IMR-90 (cell line): ENCODE results near the gene APLN. TPM values are rescaled to one million over a fixed set of nuclear protein-coding genes. Genes with fewer than 3 reads are reported as not detected.

ENCODE experiments used
- ATAC-seq: fragments of 200-7000 bp; cut with Tn5 transposase; 2 replicates; pipeline ENCODE4 v1.9.1; 2020; ENCODE audit warnings: low read depth, mild to moderate bottlenecking, moderate library complexity
- BruUV-seq: library from RNA; stranded (reverse); fragments of 400-500 nt; replicated peaks from 2 replicates; lab custom pipeline; 2021; lab: Mats Ljungman, UMichigan
- CTCF ChIA-PET: fragments of 300-600 bp; formaldehyde crosslinking; extraction: SDS; loops from one replicate; lab custom pipeline; 2021; ENCODE audit warnings: antibody characterized with exemption; lab: Yijun Ruan, JAX
- POLR2A ChIA-PET: fragments of 300-600 bp; sonication (Branson Sonifier 250); formaldehyde crosslinking; loops from one replicate; lab custom pipeline; 2022; ENCODE audit warnings: antibody characterized with exemption; ENCODE audit not compliant: unreplicated experiment; lab: Charles Lee
- DNase-seq: peaks from one replicate; pipeline ENCODE4 v3.0.0; 2013
- H2AFZ ChIP-seq: replicated peaks from 2 replicates; pipeline ENCODE3; 2013; ENCODE audit warnings: low read length, mild to moderate bottlenecking; ENCODE audit not compliant: poor library complexity
- H2AK5ac ChIP-seq: 2 replicates; pipeline ENCODE4 v1.6.1; 2013; ENCODE audit warnings: low read depth, low read length, inconsistent platforms
- H2AK9ac ChIP-seq: replicated peaks from 2 replicates; pipeline ENCODE3; 2013; ENCODE audit warnings: mild to moderate bottlenecking, low read depth, low read length, moderate library complexity; ENCODE audit not compliant: poor library complexity
- H2BK120ac ChIP-seq: 2 replicates; pipeline ENCODE4 v1.6.1; 2013; ENCODE audit warnings: low read depth, low read length, inconsistent platforms
- H2BK15ac ChIP-seq: 3 replicates; pipeline ENCODE4 v1.6.1; 2013; ENCODE audit warnings: low read depth, low read length, inconsistent platforms
- H2BK20ac ChIP-seq: 2 replicates; pipeline ENCODE4 v1.6.1; 2013; ENCODE audit warnings: low read depth, mild to moderate bottlenecking, inconsistent platforms, low read length, moderate library complexity
- H2BK5ac ChIP-seq: 2 replicates; pipeline ENCODE4 v1.6.1; 2013; ENCODE audit warnings: mild to moderate bottlenecking, low read depth, low read length, inconsistent platforms; ENCODE audit not compliant: poor library complexity, severe bottlenecking
- H3K14ac ChIP-seq: replicated peaks from 2 replicates; pipeline ENCODE4 v1.6.1; 2013; ENCODE audit warnings: low read depth, low read length, inconsistent platforms
- H3K18ac ChIP-seq: 2 replicates; pipeline ENCODE4 v1.6.1; 2013; ENCODE audit warnings: low read depth, low read length, control low read depth
- H3K23ac ChIP-seq: 2 replicates; pipeline ENCODE4 v1.6.1; 2013; ENCODE audit warnings: low read depth, low read length, inconsistent platforms
- H3K27ac ChIP-seq: 2 replicates; pipeline ENCODE4 v1.5.1; 2013; ENCODE audit warnings: mild to moderate bottlenecking, control low read depth, low read length; ENCODE audit not compliant: insufficient read depth
- H3K27me3 ChIP-seq: 2 replicates; pipeline ENCODE4 v1.6.1; 2013; ENCODE audit warnings: low read length; ENCODE audit not compliant: control insufficient read depth, insufficient read depth
- H3K36me3 ChIP-seq: 2 replicates; pipeline ENCODE4 v1.6.1; 2013; ENCODE audit warnings: low read length, mixed read lengths; ENCODE audit not compliant: control insufficient read depth, insufficient read depth
- H3K4ac ChIP-seq: 2 replicates; pipeline ENCODE4 v1.6.1; 2013; ENCODE audit warnings: low read depth, low read length, inconsistent platforms
- H3K4me1 ChIP-seq: 2 replicates; pipeline ENCODE4 v1.6.1; 2013; ENCODE audit warnings: low read length, mixed read lengths; ENCODE audit not compliant: control insufficient read depth, insufficient read depth
- H3K4me2 ChIP-seq: 2 replicates; pipeline ENCODE4 v1.6.1; 2013; ENCODE audit warnings: low read depth, mild to moderate bottlenecking, control low read depth, low read length, moderate library complexity
- H3K4me3 ChIP-seq: 2 replicates; pipeline ENCODE4 v1.5.1; 2013; ENCODE audit warnings: low read depth, mild to moderate bottlenecking, control low read depth, low read length, moderate library complexity; ENCODE audit not compliant: insufficient read depth
- H3K56ac ChIP-seq: 2 replicates; pipeline ENCODE4 v1.6.1; 2013; ENCODE audit warnings: low read length, inconsistent platforms; ENCODE audit not compliant: insufficient read depth; ENCODE audit errors: extremely low read depth
- H3K79me1 ChIP-seq, 2 experiments: 2 replicates each; pipeline ENCODE4 v1.6.1; 2013; ENCODE audit warnings: low read length in 2 of 2, inconsistent platforms in 1 of 2, low read depth in 1 of 2
- H3K9ac ChIP-seq: 2 replicates; pipeline ENCODE4 v1.6.1; 2013; ENCODE audit warnings: low read depth, low read length, control low read depth
- H3K9me1 ChIP-seq: 2 replicates; pipeline ENCODE4 v1.6.1; 2013; ENCODE audit warnings: low read length, inconsistent platforms; ENCODE audit not compliant: insufficient read depth
- H3K9me3 ChIP-seq: 2 replicates; pipeline ENCODE4 v1.6.1; 2013; ENCODE audit warnings: low read length; ENCODE audit not compliant: control insufficient read depth, insufficient read depth
- H4K20me1 ChIP-seq: 2 replicates; pipeline ENCODE4 v1.6.1; 2013; ENCODE audit warnings: low read length, inconsistent platforms; ENCODE audit not compliant: insufficient read depth
- H4K5ac ChIP-seq: 2 replicates; pipeline ENCODE4 v1.6.1; 2013; ENCODE audit warnings: mild to moderate bottlenecking, low read depth, low read length, control low read depth
- H4K8ac ChIP-seq, 2 experiments: 2 replicates each; pipeline ENCODE4 v1.6.1; 2013; ENCODE audit warnings: low read depth in 2 of 2, low read length in 2 of 2, control low read depth in 1 of 2, inconsistent platforms in 1 of 2
- H4K91ac ChIP-seq: 2 replicates; pipeline ENCODE4 v1.6.1; 2013; ENCODE audit warnings: low read depth, low read length, inconsistent platforms; ENCODE audit not compliant: insufficient read depth
- BHLHE40 ChIP-seq: fragments of 150-350 bp; IDR thresholded peaks from 2 replicates; pipeline ENCODE4 v1.6.1; 2016; ENCODE audit warnings: mild to moderate bottlenecking, low read depth, low read length
- CEBPB ChIP-seq: IDR thresholded peaks from 2 replicates; pipeline ENCODE4 v1.6.1; 2012; ENCODE audit warnings: low read depth, low read length, improper control_type of control experiment
- MAZ ChIP-seq: IDR thresholded peaks from 2 replicates; pipeline ENCODE4 v1.6.1; 2012; ENCODE audit warnings: low read depth, mild to moderate bottlenecking, low read length, improper control_type of control experiment, moderate library complexity, borderline replicate concordance
- MXI1 ChIP-seq: IDR thresholded peaks from 2 replicates; pipeline ENCODE4 v1.6.1; 2012; ENCODE audit warnings: low read depth, mild to moderate bottlenecking, low read length, moderate library complexity, borderline replicate concordance
- POLR2A ChIP-seq: IDR thresholded peaks from 2 replicates; pipeline ENCODE4 v1.6.1; 2012; ENCODE audit warnings: mild to moderate bottlenecking, low read depth, low read length
- RAD21 ChIP-seq: IDR thresholded peaks from 2 replicates; pipeline ENCODE4 v1.6.1; 2012; ENCODE audit warnings: low read length, improper control_type of control experiment
- WGBS, 2 experiments: methylation state at CpG; one replicate each; pipeline versions ENCODE4 v1.1.5 to v1.1.7; 2013; ENCODE audit warnings: missing lambda C conversion rate in 2 of 2; ENCODE audit not compliant: insufficient read length in 1 of 2; ENCODE audit errors: extremely low coverage in 2 of 2; 5-methylcytosine and 5-hydroxymethylcytosine counted together
- dilution Hi-C: fragments of 300-500 bp; cut with HindIII; formaldehyde crosslinking; loops from one replicate; pipeline ENCODE4 v1.14.3; 2018; ENCODE audit warnings: low sequenced_read_pairs; ENCODE audit not compliant: unreplicated experiment
- in situ Hi-C: fragments of 300-500 bp; cut with MboI; formaldehyde crosslinking; loops from 3 replicates; pipeline ENCODE4 v1.14.3; 2019; ENCODE audit warnings: low sequenced_read_pairs, inconsistent platforms, mixed read lengths
- intact Hi-C: fragments of 100-400 bp; cut with micrococcal nuclease; formaldehyde crosslinking; loops from 2 replicates; pipeline ENCODE4 v1.10.0; 2022
- polyA plus RNA-seq, 3 experiments: library from polyadenylated mRNA; depleted of rRNA; stranded (reverse); fragments of >200 nt; gene quantifications; 2 replicates each; pipeline ENCODE4 v1.2.3, GENCODE V29; 2012; ENCODE audit warnings: low replicate concordance in 1 of 3
- total RNA-seq: library from RNA; depleted of rRNA; stranded (reverse); fragments of >200 nt; gene quantifications from 2 replicates; pipeline ENCODE4 v1.2.3, GENCODE V29; 2012

The APLN gene
- total and polyA plus RNA-seq, 2 of the 4 experiments (the other 2 are of a cell fraction) = 0.18 to 0.72 TPM

DNA sequence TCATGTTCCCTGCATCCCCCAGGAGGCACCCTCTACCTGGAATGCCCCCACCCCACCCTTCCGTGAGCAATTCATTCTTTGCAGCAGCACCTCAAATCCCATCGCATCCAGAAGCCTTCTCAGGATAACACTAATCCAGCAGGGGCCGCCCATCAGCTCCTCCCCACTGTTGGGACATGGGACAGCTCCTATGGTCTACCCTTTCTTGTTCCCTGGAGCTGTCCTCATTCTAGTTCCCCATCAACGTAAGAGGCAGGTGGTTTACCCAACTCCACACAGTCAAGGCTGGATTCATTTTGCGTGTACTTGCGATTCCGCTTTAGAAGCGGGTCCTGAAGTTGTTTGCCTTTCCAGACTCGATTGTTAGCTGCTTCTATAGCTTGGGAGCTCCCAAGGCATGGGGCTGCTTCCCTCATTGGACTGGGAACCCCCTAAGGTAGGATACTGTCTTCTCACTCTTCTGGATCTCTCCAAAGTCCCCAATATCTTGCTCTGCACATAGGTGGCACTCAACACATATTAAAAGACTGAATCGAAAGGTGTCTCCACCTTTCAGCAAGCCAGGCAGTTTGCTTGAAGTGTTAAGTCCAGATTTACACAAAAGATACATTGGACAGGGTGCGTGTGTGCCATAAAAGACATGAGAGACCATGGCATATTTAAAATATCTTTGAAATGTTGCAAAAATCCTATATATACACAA lies 942 bp upstream of the APLN start:
- no peak overlapping the region for H2AK5ac ChIP-seq
- H3K4me3 ChIP-seq = no peak overlapping the region
- peaks cover 25% of the 10 kb centered on the region for H3K27me3 ChIP-seq
- H3K36me3 ChIP-seq = no peaks in the 10 kb centered on the region
- ATAC-seq (no peak), DNase-seq (no peak)
- H2BK5ac ChIP-seq = no peak overlapping the region
- H4K20me1 ChIP-seq = no peaks in the 10 kb centered on the region
- H3K4ac ChIP-seq = no peak overlapping the region
- no peak overlapping the region for H4K5ac ChIP-seq
- no peak overlapping the region for H3K4me2 ChIP-seq
- H3K23ac ChIP-seq = no peak overlapping the region
- H2BK15ac ChIP-seq = no peak overlapping the region
- H3K56ac ChIP-seq = no peak overlapping the region
- H3K27ac ChIP-seq = no peak overlapping the region
- ChIA-PET POLR2A (no interaction called here), CTCF (no interaction called here)
- H4K8ac ChIP-seq = no peak overlapping the region
- no peaks in the 10 kb centered on the region for H3K9me1 ChIP-seq
- H2AK9ac ChIP-seq = no peak overlapping the region
- in situ Hi-C loops (no loop called here), intact Hi-C loops (no loop called here), dilution Hi-C loops (no loop called here)
- no peak overlapping the region for H3K14ac ChIP-seq
- TF ChIP-seq MAZ = no peak
- TF ChIP-seq RAD21 = no peak
- no peak for TF ChIP-seq BHLHE40
- TF ChIP-seq MXI1 = no peak
- no peak for TF ChIP-seq POLR2A
- TF ChIP-seq CEBPB = no peak
- no peaks in the 10 kb centered on the region for H3K9me3 ChIP-seq
- H3K9ac ChIP-seq = no peak overlapping the region
- H3K18ac ChIP-seq = no peak overlapping the region
- no peak overlapping the region for H4K91ac ChIP-seq
- BruUV-seq = no TSS peak
- 14% methylated on average over 3 of the region's 11 CpGs; no CpG with 5 or more reads in 1 of the 2 experiments for WGBS, 2 experiments
- H2BK120ac ChIP-seq = no peak overlapping the region
- no peak overlapping the region for H2BK20ac ChIP-seq
- peaks cover 3% of the 10 kb centered on the region; the same call in 1 of the 2 replicates for H3K4me1 ChIP-seq
- no peaks in the 10 kb centered on the region for H3K79me1 ChIP-seq
- no peak overlapping the region for H2AFZ ChIP-seq
